Measurements from ENCODE around the gene CTBS. TPM values are rescaled to one million over a fixed set of nuclear protein-coding genes. Genes with fewer than 3 reads are reported as not detected.
"Not testable (repeated sequence)": the region's sequence is repeated elsewhere in the genome, so short reads cannot be mapped to it uniquely, and the experiment has no call there.

The CTBS gene
- total and polyA plus RNA-seq, 2 of the 4 experiments (the other 2 are of a cell fraction): 5.9 to 12.4 TPM

GRCh38 chr1:84507887-84508286 lies 66.4 kb downstream of the CTBS start:
- WGBS, 2 experiments (ENCODE audit: extremely low coverage in 2 of 2, insufficient read length in 1 of 2): 97% methylated on average over 9 of the region's 14 CpGs; no CpG with 5 or more reads in 1 of the 2 experiments
- H3K4ac ChIP-seq (ENCODE audit: low read depth, low read length); H3K9me1 ChIP-seq (ENCODE audit: insufficient read depth, low read length); H3K9ac ChIP-seq (ENCODE audit: low read depth, low read length); H2AK9ac ChIP-seq (replicated peaks; ENCODE audit: low read depth, low read length, poor library complexity); H3K36me3 ChIP-seq (ENCODE audit: control insufficient read depth, insufficient read depth, low read length); H3K27ac ChIP-seq (ENCODE audit: insufficient read depth, low read length); in situ Hi-C loops (cut with MboI; ENCODE audit: low sequenced_read_pairs); H3K23ac ChIP-seq (ENCODE audit: low read depth, low read length); BruUV-seq (replicated peaks); H3K56ac ChIP-seq (ENCODE audit: extremely low read depth, insufficient read depth, low read length); H3K9me3 ChIP-seq (ENCODE audit: control insufficient read depth, insufficient read depth, low read length); H2BK20ac ChIP-seq (ENCODE audit: low read depth, low read length); ATAC-seq (ENCODE audit: low read depth); H2BK5ac ChIP-seq (ENCODE audit: low read depth, low read length, poor library complexity, severe bottlenecking); H3K18ac ChIP-seq (ENCODE audit: low read depth, low read length); POLR2A ChIA-PET (ENCODE audit: unreplicated experiment); H4K5ac ChIP-seq (ENCODE audit: low read depth, low read length); H3K14ac ChIP-seq (replicated peaks; ENCODE audit: low read depth, low read length); H2BK120ac ChIP-seq (ENCODE audit: low read depth, low read length); DNase-seq; H4K91ac ChIP-seq (ENCODE audit: insufficient read depth, low read depth, low read length); H3K27me3 ChIP-seq (ENCODE audit: control insufficient read depth, insufficient read depth, low read length); H2AFZ ChIP-seq (replicated peaks; ENCODE audit: low read length, poor library complexity); dilution Hi-C loops (cut with HindIII; ENCODE audit: low sequenced_read_pairs, unreplicated experiment); H3K4me1 ChIP-seq (ENCODE audit: control insufficient read depth, insufficient read depth, low read length); H4K8ac ChIP-seq (ENCODE audit: low read depth in 2 of 2, low read length in 2 of 2); CTCF ChIA-PET; H3K4me3 ChIP-seq (ENCODE audit: insufficient read depth, low read depth, low read length); H2BK15ac ChIP-seq (ENCODE audit: low read depth, low read length); H3K4me2 ChIP-seq (ENCODE audit: low read depth, low read length); H2AK5ac ChIP-seq (ENCODE audit: low read depth, low read length): not testable (repeated sequence)
- intact Hi-C loops (cut with micrococcal nuclease): loop anchor here (5.0 kb wide), 1 partner anchor 366 kb away; the partner anchor contains the start of gene PRKACB
- H4K20me1 ChIP-seq (ENCODE audit: insufficient read depth, low read length): peaks cover 26% of the 10 kb centered on the region
- peaks cover 5 to 23% of the 10 kb centered on the region in 2 experiments; a peak in 3 of 4 replicates for H3K79me1 ChIP-seq (ENCODE audit: low read depth in 1 of 2, low read length in 2 of 2)
